Measurements from ENCODE around the gene COMMD9. TPM values are rescaled to one million over a fixed set of nuclear protein-coding genes. Genes with fewer than 3 reads are reported as not detected.

Gene COMMD9
- total and polyA plus RNA-seq, 10 of the 15 experiments (the other 5 are each of a cell fraction or from before 2014, with no cell fraction given), result 31.4 to 119 (median 56.2) TPM

- Histone ChIP-seq H3K27me3 (replicated peaks in 1 of 2; ENCODE audit: control insufficient read depth in 2 of 2, insufficient read depth in 2 of 2, low read length in 1 of 2) (no peaks in the 10 kb centered on the region; a peak in 1 of 4 replicates), H3K4me2 (ENCODE audit: control insufficient read depth, insufficient read depth) (no peak overlapping the region), H3K79me2 (ENCODE audit: control insufficient read depth, insufficient read depth, low read length) (no peaks in the 10 kb centered on the region), H2AFZ (ENCODE audit: control insufficient read depth, low read depth, low read length) (no peak overlapping the region), H4K20me1 (ENCODE audit: control insufficient read depth, insufficient read depth) (no peaks in the 10 kb centered on the region), H3K9ac (ENCODE audit: control insufficient read depth, insufficient read depth, low read length) (no peak overlapping the region), H3K36me3 (ENCODE audit: control insufficient read depth in 2 of 2, insufficient read depth in 2 of 2, low read length in 1 of 2) (no peaks in the 10 kb centered on the region), H3K9me3 (replicated peaks; ENCODE audit: control insufficient read depth, insufficient read depth, low read length) (no peaks in the 10 kb centered on the region; the same call in 2 of the 3 replicates), H3K4me1 (ENCODE audit: control insufficient read depth, insufficient read depth, low read length) (no peaks in the 10 kb centered on the region), H3K27ac (ENCODE audit: control insufficient read depth, insufficient read depth) (no peak overlapping the region), H3K4me3 (no peak overlapping the region)
- ChIA-PET RAD21 (ENCODE audit: unreplicated experiment) (no interaction called here), CTCF (interaction anchor here (0.8 to 1.7 kb wide), 3 partner anchors 16 to 636 kb away, joined by 3 to 7 read pairs (median 3); no protein-coding TSS in a partner anchor), POLR2A (no interaction called here), SMC1A (ENCODE audit: uncharacterized antibody, unreplicated experiment) (no interaction called here)
- ATAC-seq, result no peak
- in situ Hi-C loops (cut with MboI), result no loop called here
- 5% methylated on average over 2 of the region's 2 CpGs for WGBS (ENCODE audit: insufficient coverage, insufficient replicate concordance, low lambda C conversion rate, missing lambda C conversion rate)
- no peak for TF ChIP-seq STAT1 (conservative IDR thresholded peaks at IDR 0.05)
- TF ChIP-seq ZBTB40 (IDR thresholded peaks at IDR 0.05; ENCODE audit: borderline replicate concordance), result no peak
- TF ChIP-seq FOXK2 (IDR thresholded peaks at IDR 0.05), result no peak
- TF ChIP-seq ZBTB33 (IDR thresholded peaks at IDR 0.05), result no peak
- TF ChIP-seq E2F4 (IDR thresholded peaks at IDR 0.05; ENCODE audit: low read depth, low read length), result no peak
- no peak for TF ChIP-seq HSF1 (IDR thresholded peaks at IDR 0.05; ENCODE audit: low read depth, low read length)
- no peak for TF ChIP-seq ZBTB11 (CRISPR knock-in tag; IDR thresholded peaks at IDR 0.05)
- intact Hi-C loops (cut with micrococcal nuclease; ENCODE audit: unreplicated experiment), result no loop called here
- BruUV-seq (replicated peaks), result no TSS peak
- FAIRE-seq, result no peak
- no peak for DNase-seq (ENCODE audit: low read depth, low spot score)
Measured at GRCh38 chr11:36251823-36252222, 37.4 kb downstream of the COMMD9 start.
